Lower leg skin (tissue), 4 donors: ENCODE measurements around the gene GRM3. TPM values are rescaled to one million over a fixed set of nuclear protein-coding genes. Genes with fewer than 3 reads are reported as not detected.

ENCODE experiments used
- DNase-seq, 2 donors: peaks; one replicate each; pipeline ENCODE4 v3.0.0-alpha.2; 2019; ENCODE audit warnings: low spot score in 2 of 2
- H3K4me3 ChIP-seq: fragments of 200-600 bp; sonication (generic); 2 replicates; pipeline ENCODE4 v1.5.1; 2017; ENCODE audit warnings: mild to moderate bottlenecking, low read depth; ENCODE audit not compliant: poor library complexity, severe bottlenecking
- POLR2A ChIP-seq, 2 donors: fragments of 450-650 bp; IDR thresholded peaks; one replicate each; pipeline ENCODE4 v1.6.1; 2016 to 2017; ENCODE audit warnings: antibody characterized with exemption in 2 of 2, mild to moderate bottlenecking in 1 of 2, moderate library complexity in 1 of 2
- WGBS, 2 donors: methylation state at CpG; one replicate each; pipeline ENCODE4 v1.1.5; 2018; 5-methylcytosine and 5-hydroxymethylcytosine counted together
- intact Hi-C: fragments of 100-400 bp; cut with DNase I; formaldehyde crosslinking; loops from one replicate; pipeline ENCODE4 v1.15.0; 2023; ENCODE audit warnings: low total_unique reads
- total RNA-seq, 4 donors: library from RNA; depleted of rRNA; stranded (reverse); fragments of >200 nt; gene quantifications; one replicate each; pipeline ENCODE4 v1.1.0, GENCODE V29; 2016
- TF ChIP-seq, protein P1 (sequence below), 3 donors: fragments of 450-650 bp; IDR thresholded peaks; one replicate each; pipeline ENCODE4 v1.5.1; 2016; ENCODE audit warnings: antibody characterized with exemption in 3 of 3, mild to moderate bottlenecking in 3 of 3, moderate library complexity in 2 of 3

The GRM3 gene
- total RNA-seq, 4 donors from 2014 or later: not detected

DNA sequence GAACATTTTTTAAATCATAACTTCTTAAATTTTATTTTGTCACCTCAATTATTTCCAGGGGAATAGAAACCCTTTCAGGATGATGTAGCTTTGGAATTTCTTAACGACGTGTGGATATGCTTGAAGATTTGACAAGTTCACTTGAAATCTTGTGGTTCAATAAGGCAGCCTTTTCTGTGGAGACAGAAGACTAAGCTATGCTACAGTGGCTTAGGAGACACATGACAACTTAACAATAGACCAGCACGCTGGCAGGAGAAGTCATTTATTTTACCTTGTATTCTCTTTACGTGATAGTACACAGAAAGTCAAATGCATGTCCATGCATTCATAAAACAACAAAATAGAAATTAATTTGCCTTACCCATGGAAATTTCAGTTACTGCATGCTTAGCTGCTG lies 181.6 kb downstream of the GRM3 start:
- TF ChIP-seq POLR2A (IDR thresholded peaks at IDR 0.05): no peak
- TF ChIP-seq, protein P1, sequence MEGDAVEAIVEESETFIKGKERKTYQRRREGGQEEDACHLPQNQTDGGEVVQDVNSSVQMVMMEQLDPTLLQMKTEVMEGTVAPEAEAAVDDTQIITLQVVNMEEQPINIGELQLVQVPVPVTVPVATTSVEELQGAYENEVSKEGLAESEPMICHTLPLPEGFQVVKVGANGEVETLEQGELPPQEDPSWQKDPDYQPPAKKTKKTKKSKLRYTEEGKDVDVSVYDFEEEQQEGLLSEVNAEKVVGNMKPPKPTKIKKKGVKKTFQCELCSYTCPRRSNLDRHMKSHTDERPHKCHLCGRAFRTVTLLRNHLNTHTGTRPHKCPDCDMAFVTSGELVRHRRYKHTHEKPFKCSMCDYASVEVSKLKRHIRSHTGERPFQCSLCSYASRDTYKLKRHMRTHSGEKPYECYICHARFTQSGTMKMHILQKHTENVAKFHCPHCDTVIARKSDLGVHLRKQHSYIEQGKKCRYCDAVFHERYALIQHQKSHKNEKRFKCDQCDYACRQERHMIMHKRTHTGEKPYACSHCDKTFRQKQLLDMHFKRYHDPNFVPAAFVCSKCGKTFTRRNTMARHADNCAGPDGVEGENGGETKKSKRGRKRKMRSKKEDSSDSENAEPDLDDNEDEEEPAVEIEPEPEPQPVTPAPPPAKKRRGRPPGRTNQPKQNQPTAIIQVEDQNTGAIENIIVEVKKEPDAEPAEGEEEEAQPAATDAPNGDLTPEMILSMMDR (IDR thresholded peaks at IDR 0.05): no peak
- DNase-seq: no peak
- WGBS, 2 donors: 65 to 70% methylated on average over 4 of the region's 4 CpGs
- no peak overlapping the region for H3K4me3 ChIP-seq
- intact Hi-C loops: no loop called here

DNA sequence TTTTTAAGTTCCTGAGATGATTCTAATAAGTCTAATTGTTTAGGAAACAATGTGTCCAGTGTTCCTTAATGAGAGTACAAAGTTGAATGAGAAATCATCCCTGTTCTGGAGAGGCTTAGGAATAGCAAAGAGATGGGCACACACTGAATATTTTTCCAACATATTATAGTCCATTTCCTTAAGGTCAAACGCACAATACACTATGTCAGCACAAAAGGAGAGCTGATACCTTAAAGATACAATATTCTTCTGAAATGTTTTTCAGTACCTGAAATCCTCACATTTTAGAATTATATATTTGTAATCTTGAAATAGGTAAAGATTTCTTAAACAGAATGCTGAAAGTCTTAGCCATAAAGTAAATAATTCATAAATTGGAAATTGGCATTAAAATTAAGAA lies 183.2 kb downstream of the GRM3 start:
- H3K4me3 ChIP-seq: no peak overlapping the region
- intact Hi-C loops: no loop called here
- DNase-seq: no peak
- TF ChIP-seq, protein P1 (IDR thresholded peaks at IDR 0.05): no peak
- no peak for TF ChIP-seq POLR2A (IDR thresholded peaks at IDR 0.05)
- 88 to 94% methylated on average over 1 of the region's 1 CpG for WGBS, 2 donors

GRCh38 chr7:86833360-86833759 lies 189.7 kb downstream of the GRM3 start:
- intact Hi-C loops: no loop called here
- no peak for DNase-seq
- no peak overlapping the region for H3K4me3 ChIP-seq
- WGBS, 2 donors: 91 to 98% methylated on average over 3 of the region's 3 CpGs
- TF ChIP-seq, protein P1 (IDR thresholded peaks at IDR 0.05): no peak
- no peak for TF ChIP-seq POLR2A (IDR thresholded peaks at IDR 0.05)

- intact Hi-C loops: no loop called here
- TF ChIP-seq POLR2A (IDR thresholded peaks at IDR 0.05): no peak
- TF ChIP-seq, protein P1 (IDR thresholded peaks at IDR 0.05): no peak
- no peak for DNase-seq
- WGBS, 2 donors: 57 to 65% methylated on average over 3 of the region's 3 CpGs
- H3K4me3 ChIP-seq: no peak overlapping the region
Observed at GRCh38 chr7:86837235-86837634, 193.5 kb downstream of the GRM3 start.

DNA sequence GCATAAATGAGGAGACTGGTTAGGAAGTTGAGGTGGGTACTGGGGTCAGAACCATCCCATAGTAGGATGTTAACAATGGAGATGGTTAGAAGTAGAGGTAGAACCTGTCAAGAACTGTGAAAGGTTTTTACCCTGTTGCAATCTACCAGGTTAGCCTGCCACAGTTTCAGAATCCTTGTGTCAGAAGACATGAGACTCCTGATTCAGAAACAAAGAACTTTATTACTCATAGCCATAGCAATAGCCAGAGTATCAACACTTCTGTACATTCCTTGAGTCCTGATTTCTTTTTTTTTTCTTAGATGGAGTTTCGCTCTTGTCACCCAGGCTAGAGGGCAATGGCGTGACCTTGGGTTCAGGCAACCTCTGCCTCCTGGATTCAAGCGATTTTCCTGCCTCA lies 200.9 kb downstream of the GRM3 start:
- H3K4me3 ChIP-seq: no peak overlapping the region
- 84 to 87% methylated on average over 3 of the region's 3 CpGs for WGBS, 2 donors
- TF ChIP-seq POLR2A (IDR thresholded peaks at IDR 0.05): no peak
- TF ChIP-seq, protein P1 (IDR thresholded peaks at IDR 0.05): no peak
- intact Hi-C loops: no loop called here
- DNase-seq: no peak

DNA sequence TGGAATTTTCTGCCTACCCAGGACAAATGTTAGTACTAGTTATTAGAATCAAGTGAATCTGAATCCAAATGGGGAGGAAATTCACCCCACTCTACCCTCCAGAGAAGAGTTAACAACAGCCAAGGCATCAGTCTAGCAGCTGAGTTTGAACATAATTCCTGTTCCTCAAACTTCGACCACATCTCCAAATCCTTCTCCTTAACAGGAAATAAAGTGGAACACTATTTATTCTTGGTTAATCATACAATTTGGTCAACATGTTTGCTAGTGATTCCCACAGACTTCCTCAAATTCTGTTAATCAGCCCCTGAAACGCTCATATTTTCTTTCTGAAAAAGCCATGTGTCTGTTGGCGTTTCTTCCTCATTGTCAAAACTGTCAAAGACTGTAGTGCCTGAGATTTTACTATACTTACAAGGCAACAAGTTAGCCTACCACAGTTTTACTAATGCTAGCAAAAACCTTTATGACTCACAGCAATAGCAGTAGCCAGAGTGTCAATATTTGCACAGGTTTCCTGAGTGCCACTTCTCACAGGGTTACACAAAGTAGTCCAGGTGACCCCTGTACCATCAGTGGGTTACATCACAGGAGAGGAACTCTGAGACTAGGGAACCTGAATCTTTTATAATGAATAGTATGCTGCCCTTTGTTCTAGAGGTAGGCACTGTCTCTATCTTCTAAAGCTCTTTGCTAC lies 202.9 kb downstream of the GRM3 start:
- intact Hi-C loops: no loop called here
- no peak for DNase-seq
- TF ChIP-seq, protein P1 (IDR thresholded peaks at IDR 0.05): no peak
- no peak for TF ChIP-seq POLR2A (IDR thresholded peaks at IDR 0.05)
- 72 to 75% methylated on average over 3 of the region's 3 CpGs for WGBS, 2 donors
- no peak overlapping the region for H3K4me3 ChIP-seq
